HL-60 (cell line): Measurements from ENCODE around the gene PSMA3.

ENCODE experiments used
- CTCF ChIP-seq: IDR thresholded peaks from one replicate; pipeline ENCODE4 v1.5.1; 2011; ENCODE audit warnings: low read length, control low read depth, inconsistent platforms; ENCODE audit not compliant: insufficient read depth
- GABPA ChIP-seq: IDR thresholded peaks from 2 replicates; pipeline ENCODE4 v1.6.1; 2012; ENCODE audit warnings: low read depth
- POLR2AphosphoS5 ChIP-seq: IDR thresholded peaks from 2 replicates; pipeline ENCODE4 v1.6.1; 2012; ENCODE audit warnings: low read depth
- REST ChIP-seq: IDR thresholded peaks from 2 replicates; pipeline ENCODE4 v1.6.1; 2012; ENCODE audit warnings: low read depth; ENCODE audit not compliant: insufficient replicate concordance

GRCh38 chr14:58238252-58239243 lies 6.1 kb upstream of the PSMA3 start:
- no peak for TF ChIP-seq GABPA
- TF ChIP-seq CTCF: no peak
- TF ChIP-seq POLR2AphosphoS5: no peak
- no peak for TF ChIP-seq REST
